Iris pigment epithelial cell (primary cell): ENCODE results near the gene FUCA2.
"Not testable (repeated sequence)": the region's sequence is repeated elsewhere in the genome, so short reads cannot be mapped to it uniquely, and the experiment has no call there.

ENCODE experiments used
- DNase-seq: peaks from one replicate; pipeline ENCODE4 v3.0.0-alpha.2; 2011; ENCODE audit warnings: low read depth

The FUCA2 gene

DNA sequence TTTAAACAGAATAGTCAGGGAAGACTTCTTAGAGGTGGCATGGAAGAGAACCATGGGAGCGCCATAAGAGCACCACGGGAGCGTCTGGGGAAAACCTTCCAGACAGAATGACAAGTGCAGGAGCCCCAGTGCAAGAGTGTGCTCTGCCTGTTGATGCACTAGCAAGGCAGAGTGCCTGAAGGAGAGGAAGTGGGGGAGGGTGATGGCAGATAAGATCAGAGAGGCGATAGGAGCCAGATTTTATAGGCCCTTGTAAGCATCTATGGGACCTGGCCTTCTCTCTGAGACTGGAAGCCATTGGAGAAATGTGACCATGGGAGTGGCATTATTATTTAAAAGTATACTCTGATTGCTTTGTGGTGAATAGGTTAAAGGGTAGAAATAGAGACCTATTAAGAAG lies 13.1 kb downstream of the FUCA2 start:
- DNase-seq = no peak

- no peak for DNase-seq
Measured at GRCh38 chr6:143496974-143497373, 14.5 kb downstream of the FUCA2 start.

DNA sequence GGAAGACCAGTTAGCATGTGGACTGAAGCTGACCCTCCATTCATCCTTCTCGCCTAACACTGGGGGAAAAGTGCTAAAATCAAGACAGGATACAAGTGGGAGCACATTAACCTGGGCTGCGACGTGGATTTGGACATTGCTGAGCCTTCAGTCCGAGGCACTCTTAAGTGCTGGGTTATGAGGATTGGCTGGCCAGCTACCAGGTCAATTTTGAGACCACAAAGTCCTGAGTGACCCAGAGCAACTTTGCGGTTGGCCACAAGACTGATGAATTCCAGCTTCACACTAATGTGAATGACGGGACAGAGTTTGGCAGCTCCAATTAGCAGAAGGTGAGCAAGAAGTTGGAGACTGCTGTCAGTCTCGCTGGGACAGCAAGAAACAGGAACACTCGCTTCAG lies 20.7 kb downstream of the FUCA2 start:
- DNase-seq = no peak

DNA sequence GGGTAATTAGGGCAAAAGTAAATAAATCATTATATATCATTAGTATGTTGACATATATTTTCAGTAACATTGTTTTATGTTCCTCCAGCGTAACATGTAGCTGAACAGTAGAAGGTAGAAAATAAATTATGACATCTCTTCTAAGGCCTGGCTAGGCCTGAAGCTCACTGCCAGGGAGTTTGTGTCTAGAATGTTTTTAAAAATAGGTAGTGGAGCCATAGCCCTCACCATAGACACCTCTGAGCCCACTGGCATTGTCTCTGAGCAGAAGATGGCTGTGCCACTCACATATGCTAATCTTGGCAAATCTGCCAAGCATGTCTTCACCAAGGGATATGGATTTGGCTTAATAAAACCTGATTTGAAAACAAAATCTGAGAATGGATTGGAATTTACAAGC lies 21.3 kb downstream of the FUCA2 start:
- no peak for DNase-seq

DNA sequence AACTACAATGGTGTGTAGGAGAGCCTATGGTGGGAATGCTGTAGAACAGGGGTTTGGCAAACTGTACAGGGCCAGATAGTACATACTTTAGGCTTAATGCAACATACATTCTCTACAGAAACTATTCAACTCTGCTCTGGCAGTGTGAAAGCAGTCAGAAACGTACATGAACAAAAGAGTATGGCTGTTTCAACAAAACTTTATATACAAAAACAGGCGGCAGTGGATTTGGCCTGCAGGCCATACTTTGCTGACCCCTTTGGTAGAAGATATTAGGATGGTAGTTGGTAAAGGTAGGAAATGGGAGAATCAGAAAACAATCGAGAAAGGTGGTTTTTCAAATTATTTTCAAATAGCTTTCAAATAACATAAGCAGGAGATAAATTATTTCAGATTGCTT lies 24.8 kb downstream of the FUCA2 start:
- no peak for DNase-seq

DNA sequence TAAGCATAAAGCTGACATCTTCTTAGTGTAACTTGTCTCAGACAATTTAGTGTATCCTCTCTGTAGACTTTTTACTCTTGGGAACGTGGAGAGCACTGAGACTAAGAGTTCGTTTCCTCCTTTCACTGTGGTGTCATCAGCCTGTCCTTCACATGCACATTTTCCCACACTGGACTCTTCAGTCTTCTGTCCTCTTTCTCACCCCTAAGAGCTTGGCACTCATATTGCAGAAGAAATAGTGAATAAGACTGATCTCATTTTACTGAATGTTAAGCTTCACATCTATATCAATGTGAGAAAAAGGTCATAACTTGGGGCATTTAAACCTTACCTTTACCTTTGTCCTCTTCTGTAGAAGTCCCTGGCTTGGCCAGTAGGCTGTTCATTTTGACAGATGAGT lies 25.6 kb downstream of the FUCA2 start:
- DNase-seq = peak; percentile 19

- DNase-seq = no peak
Measured at GRCh38 chr6:143482593-143482992, 28.9 kb downstream of the FUCA2 start.

- no peak for DNase-seq
Measured at GRCh38 chr6:143478479-143479062, 32.9 kb downstream of the FUCA2 start.

GRCh38 chr6:143476545-143476944 lies 35.0 kb downstream of the FUCA2 start:
- no peak for DNase-seq

DNA sequence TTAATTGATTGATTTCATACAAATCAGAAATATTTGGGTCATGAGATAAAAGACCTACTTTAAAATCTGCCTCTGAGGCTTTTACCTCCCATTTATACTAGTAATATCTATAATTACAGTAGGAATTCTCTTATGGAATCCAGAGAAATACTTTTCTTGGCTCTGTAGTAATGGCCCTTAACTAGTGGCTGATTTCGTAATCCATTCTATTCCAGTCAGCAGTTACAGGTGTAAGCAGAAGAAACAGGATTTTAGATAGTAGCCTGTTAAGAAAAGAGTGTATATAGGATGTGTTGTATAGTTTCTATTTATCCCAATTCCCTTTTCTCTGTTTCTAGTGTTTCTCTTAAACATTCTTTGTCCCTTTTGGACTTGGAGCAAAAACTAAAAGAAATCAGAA lies 39.7 kb downstream of the FUCA2 start:
- DNase-seq = no peak

DNA sequence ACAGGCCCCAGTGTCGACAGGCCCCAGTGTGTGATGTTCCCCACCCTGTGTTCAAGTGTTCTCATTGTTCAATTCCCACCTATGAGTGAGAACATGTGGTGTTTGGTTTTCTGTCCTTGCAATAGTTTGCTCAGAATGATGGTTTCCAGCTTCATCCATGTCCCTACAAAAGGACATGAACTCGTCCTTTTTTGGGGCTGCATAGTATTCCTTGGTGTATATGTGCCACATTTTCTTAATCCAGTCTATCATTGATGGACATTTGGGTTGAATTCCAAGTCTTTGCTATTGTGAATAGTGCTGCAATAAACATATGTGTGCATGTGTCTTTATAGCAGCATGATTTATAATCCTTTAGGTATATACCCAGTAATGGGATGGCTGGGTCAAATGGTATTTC lies 42.7 kb downstream of the FUCA2 start:
- not testable (repeated sequence) for DNase-seq

- DNase-seq = no peak
Measured at GRCh38 chr6:143468026-143468425, 43.5 kb downstream of the FUCA2 start.

DNA sequence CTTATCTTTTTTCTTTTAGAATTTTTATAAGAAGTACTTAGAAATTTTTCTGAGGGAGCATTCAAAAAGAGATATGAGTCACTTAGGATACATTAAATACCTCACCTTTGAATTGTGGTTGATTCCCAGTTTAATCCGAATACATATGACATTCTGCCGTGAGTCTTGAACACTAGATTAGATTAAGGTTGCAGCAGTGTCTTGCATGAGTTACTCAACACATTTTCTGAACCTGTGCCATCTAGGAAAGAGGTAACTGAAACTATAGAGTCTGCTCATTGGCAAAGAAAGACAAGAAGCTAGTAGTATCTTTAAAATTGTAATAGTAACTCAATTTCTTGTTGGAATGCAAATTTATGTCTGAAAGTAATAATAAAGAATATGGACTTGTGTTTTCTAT lies 46.0 kb downstream of the FUCA2 start:
- DNase-seq = peak; percentile 21

DNA sequence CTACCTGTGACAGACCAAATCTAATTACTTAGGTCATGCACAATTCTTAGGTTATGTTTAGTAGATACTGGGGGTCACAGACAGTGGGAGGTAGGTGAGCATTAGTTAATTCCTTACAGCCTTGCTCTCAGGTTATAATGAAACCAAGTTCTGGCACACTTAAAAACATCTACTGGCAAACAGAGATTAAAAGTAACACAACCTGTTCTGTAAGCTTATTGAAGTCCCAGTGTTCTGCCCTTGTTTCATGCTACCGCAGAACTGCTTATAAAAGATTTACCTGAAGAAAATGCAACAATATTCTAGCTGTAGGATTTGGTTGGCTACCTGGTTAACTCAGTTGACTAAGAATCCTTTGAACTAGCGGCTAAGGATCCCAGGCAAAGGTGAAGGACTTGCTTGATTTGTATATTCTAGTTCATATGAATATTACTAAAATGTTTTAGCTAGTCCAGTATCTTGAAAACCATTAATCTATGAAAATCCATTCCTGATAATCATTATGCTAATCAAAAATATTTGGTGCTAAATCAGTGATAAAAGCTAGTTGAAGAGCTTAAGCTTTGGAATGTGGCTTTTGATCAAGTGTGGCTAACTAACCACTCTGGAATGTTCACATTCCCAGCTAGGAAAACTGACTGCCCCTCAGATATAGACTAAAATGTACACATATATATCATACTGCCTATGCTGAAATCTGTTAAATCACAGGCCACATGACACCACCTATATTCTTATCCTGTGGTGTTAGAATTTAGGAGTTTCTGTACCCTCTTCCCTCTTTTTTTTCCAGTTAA lies 53.8 kb downstream of the FUCA2 start:
- peak; percentile 35 for DNase-seq

- DNase-seq = peak; percentile 76
Measured at GRCh38 chr6:143451531-143451930, 60.0 kb downstream of the FUCA2 start.

GRCh38 chr6:143450453-143451371 lies 60.8 kb downstream of the FUCA2 start, which contains the start of the genes ADAT2 and PEX3:
TSS of gene ADAT2 (minus strand) at chr6:143450695. CDS start at chr6:143450658, 37 bp downstream.
TSS of gene PEX3 (plus strand) at chr6:143450805. CDS start at chr6:143451043, 238 bp downstream.
- peak; percentile 96 for DNase-seq

- peak; percentile 37 for DNase-seq
Measured at GRCh38 chr6:143449714-143450452, 61.6 kb downstream of the FUCA2 start.

- DNase-seq = no peak
Measured at GRCh38 chr6:143449082-143449713, 62.3 kb downstream of the FUCA2 start.

GRCh38 chr6:143447865-143448264 lies 63.7 kb downstream of the FUCA2 start:
- DNase-seq = not testable (repeated sequence)
